ENCODE measurements around the gene RASGRF2.

The RASGRF2 gene, protein sequence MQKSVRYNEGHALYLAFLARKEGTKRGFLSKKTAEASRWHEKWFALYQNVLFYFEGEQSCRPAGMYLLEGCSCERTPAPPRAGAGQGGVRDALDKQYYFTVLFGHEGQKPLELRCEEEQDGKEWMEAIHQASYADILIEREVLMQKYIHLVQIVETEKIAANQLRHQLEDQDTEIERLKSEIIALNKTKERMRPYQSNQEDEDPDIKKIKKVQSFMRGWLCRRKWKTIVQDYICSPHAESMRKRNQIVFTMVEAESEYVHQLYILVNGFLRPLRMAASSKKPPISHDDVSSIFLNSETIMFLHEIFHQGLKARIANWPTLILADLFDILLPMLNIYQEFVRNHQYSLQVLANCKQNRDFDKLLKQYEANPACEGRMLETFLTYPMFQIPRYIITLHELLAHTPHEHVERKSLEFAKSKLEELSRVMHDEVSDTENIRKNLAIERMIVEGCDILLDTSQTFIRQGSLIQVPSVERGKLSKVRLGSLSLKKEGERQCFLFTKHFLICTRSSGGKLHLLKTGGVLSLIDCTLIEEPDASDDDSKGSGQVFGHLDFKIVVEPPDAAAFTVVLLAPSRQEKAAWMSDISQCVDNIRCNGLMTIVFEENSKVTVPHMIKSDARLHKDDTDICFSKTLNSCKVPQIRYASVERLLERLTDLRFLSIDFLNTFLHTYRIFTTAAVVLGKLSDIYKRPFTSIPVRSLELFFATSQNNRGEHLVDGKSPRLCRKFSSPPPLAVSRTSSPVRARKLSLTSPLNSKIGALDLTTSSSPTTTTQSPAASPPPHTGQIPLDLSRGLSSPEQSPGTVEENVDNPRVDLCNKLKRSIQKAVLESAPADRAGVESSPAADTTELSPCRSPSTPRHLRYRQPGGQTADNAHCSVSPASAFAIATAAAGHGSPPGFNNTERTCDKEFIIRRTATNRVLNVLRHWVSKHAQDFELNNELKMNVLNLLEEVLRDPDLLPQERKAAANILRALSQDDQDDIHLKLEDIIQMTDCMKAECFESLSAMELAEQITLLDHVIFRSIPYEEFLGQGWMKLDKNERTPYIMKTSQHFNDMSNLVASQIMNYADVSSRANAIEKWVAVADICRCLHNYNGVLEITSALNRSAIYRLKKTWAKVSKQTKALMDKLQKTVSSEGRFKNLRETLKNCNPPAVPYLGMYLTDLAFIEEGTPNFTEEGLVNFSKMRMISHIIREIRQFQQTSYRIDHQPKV (N-terminal part only)

GRCh38 chr5:80959768-80960442 lies at the start of gene RASGRF2:
Gene RASGRF2 (plus strand): TSS chr5:80960363. CDS start chr5:80960739, 376 bp downstream.
- ATAC-seq = no peak
- Mint-ChIP-seq H3K4me1 (peaks cover 4% of the 10 kb centered on the region), H3K27ac (no peak within 1 kb of the TSS), H3K9me3 (peaks cover 4% of the 10 kb centered on the region), H3K4me3 (peak within 1 kb of the TSS; percentile 9), H3K27me3 (peaks cover 37% of the 10 kb centered on the region), H3K36me3 (no peaks in the 10 kb centered on the region)

DNA sequence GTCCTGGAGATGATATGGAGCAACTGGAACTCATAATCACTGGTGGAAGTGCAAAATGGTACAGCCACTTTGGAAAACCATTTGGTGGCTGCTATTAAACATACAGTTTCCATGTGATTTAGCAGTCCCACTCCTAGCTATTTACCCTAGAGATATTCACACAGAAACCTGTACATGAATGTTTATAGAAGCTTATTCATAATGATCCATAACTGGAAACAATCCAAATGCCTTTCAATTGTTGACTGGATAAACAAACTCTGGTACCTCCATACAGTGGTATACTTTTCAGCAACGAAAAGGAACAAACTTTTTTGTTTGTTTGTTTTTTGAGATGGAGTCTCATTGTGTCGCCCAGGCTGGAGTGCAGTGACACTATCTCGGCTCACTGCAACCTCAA lies 47.7 kb upstream of the RASGRF2 start:
- Mint-ChIP-seq H3K4me3 (no peak overlapping the region), H3K9me3 (peaks cover 4% of the 10 kb centered on the region), H3K36me3 (peaks cover 10% of the 10 kb centered on the region), H3K4me1 (no peaks in the 10 kb centered on the region), H3K27ac (no peak overlapping the region), H3K27me3 (no peaks in the 10 kb centered on the region)
- ATAC-seq = no peak

DNA sequence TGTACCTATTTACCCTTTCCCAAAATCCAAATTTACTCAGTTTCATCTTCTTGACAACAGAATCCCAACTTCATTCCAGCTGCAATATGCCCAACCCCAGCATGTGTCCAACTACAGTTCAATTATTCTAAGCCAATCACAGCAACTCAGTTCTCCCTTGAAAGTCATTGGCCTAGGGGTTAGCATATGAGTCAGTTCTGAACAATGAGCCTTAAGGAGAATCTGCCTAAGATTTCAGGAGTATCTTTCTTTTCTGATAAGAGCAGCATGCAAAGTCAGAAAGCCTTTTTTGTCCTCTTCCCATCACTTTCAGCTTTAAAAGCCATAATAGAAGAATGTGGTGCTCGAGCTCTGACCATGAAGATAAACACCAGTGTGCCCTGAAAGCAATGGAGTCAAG lies 44.4 kb upstream of the RASGRF2 start:
- no peak for ATAC-seq
- Mint-ChIP-seq H3K4me3 (no peak overlapping the region), H3K27ac (no peak overlapping the region), H3K36me3 (peaks cover 10% of the 10 kb centered on the region), H3K9me3 (peaks cover 4% of the 10 kb centered on the region), H3K27me3 (no peaks in the 10 kb centered on the region), H3K4me1 (no peaks in the 10 kb centered on the region)

GRCh38 chr5:80916676-80917075 lies 43.5 kb upstream of the RASGRF2 start:
- no peak overlapping the region for H3K4me3 Mint-ChIP-seq
- H3K27ac Mint-ChIP-seq = no peak overlapping the region
- H3K27me3 Mint-ChIP-seq = no peaks in the 10 kb centered on the region
- peaks cover 8% of the 10 kb centered on the region for H3K36me3 Mint-ChIP-seq
- H3K4me1 Mint-ChIP-seq = no peaks in the 10 kb centered on the region
- ATAC-seq = no peak
- H3K9me3 Mint-ChIP-seq = peaks cover 4% of the 10 kb centered on the region

- H3K4me3 Mint-ChIP-seq = no peak overlapping the region
- H3K27me3 Mint-ChIP-seq = no peaks in the 10 kb centered on the region
- no peak for ATAC-seq
- H3K4me1 Mint-ChIP-seq = no peaks in the 10 kb centered on the region
- H3K36me3 Mint-ChIP-seq = no peaks in the 10 kb centered on the region
- no peak overlapping the region for H3K27ac Mint-ChIP-seq
- H3K9me3 Mint-ChIP-seq = no peaks in the 10 kb centered on the region
Measured at GRCh38 chr5:80917631-80918030, 42.5 kb upstream of the RASGRF2 start.

GRCh38 chr5:80919678-80920196 lies 40.4 kb upstream of the RASGRF2 start:
- no peaks in the 10 kb centered on the region for H3K4me1 Mint-ChIP-seq
- no peaks in the 10 kb centered on the region for H3K36me3 Mint-ChIP-seq
- no peaks in the 10 kb centered on the region for H3K27me3 Mint-ChIP-seq
- no peak for ATAC-seq
- no peak overlapping the region for H3K4me3 Mint-ChIP-seq
- H3K9me3 Mint-ChIP-seq = no peaks in the 10 kb centered on the region
- no peak overlapping the region for H3K27ac Mint-ChIP-seq

DNA sequence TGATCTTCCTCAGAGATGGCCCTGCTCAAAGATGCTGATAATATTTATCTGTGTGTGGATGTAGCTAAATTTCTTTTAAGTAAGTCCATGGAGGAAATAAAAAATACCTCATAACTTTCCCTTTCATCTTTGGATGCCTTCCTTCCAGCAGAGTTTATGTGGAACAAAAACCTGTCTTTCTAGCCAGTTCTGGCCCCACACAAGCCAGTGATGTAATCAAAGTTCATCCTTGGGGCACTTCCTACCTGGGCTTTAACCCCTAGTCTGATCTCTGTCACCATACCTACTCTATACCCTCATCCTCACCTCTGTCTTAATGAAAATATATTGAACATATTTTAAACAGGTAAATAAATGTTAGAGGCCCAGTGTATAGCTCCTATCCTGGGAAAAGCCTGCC lies 39.8 kb upstream of the RASGRF2 start:
- H3K9me3 Mint-ChIP-seq = no peaks in the 10 kb centered on the region
- H3K27me3 Mint-ChIP-seq = no peaks in the 10 kb centered on the region
- H3K4me1 Mint-ChIP-seq = no peaks in the 10 kb centered on the region
- H3K4me3 Mint-ChIP-seq = no peak overlapping the region
- no peak overlapping the region for H3K27ac Mint-ChIP-seq
- no peaks in the 10 kb centered on the region for H3K36me3 Mint-ChIP-seq
- ATAC-seq = no peak

- ATAC-seq = no peak
- Mint-ChIP-seq H3K27me3 (no peaks in the 10 kb centered on the region), H3K27ac (no peak overlapping the region), H3K9me3 (no peaks in the 10 kb centered on the region), H3K4me1 (no peaks in the 10 kb centered on the region), H3K36me3 (no peaks in the 10 kb centered on the region), H3K4me3 (no peak overlapping the region)
Measured at GRCh38 chr5:80921026-80921425, 39.1 kb upstream of the RASGRF2 start.

GRCh38 chr5:80925931-80926330 lies 34.2 kb upstream of the RASGRF2 start:
- H3K27me3 Mint-ChIP-seq = no peaks in the 10 kb centered on the region
- no peak overlapping the region for H3K4me3 Mint-ChIP-seq

DNA sequence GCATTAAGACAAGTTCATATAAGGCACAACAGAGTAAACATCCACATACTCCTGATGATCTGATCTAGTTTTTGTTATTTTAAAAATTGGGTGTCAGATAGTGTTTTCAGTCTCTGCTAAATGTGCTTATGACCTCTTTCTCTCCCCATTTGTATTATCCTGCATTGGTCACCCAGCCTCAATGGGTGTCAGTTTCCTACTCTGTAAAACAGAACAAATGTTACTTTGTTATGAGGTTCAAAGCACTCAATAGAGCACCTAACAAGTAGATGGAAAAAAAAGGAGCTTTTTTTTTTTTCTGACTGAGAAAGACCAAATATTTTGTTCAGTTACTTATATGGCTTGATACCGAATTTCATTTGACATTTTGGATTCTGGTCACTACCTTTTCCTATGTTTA lies 33.6 kb upstream of the RASGRF2 start:
- H3K36me3 Mint-ChIP-seq = no peaks in the 10 kb centered on the region
- no peak for ATAC-seq
- no peaks in the 10 kb centered on the region for H3K27me3 Mint-ChIP-seq
- H3K27ac Mint-ChIP-seq = no peak overlapping the region
- H3K4me3 Mint-ChIP-seq = no peak overlapping the region
- no peaks in the 10 kb centered on the region for H3K9me3 Mint-ChIP-seq
- peaks cover 8% of the 10 kb centered on the region for H3K4me1 Mint-ChIP-seq

More at GRCh38 chr5:80925931-80926330, 34.2 kb upstream of the RASGRF2 start:
- peaks cover 8% of the 10 kb centered on the region for H3K4me1 Mint-ChIP-seq
- ATAC-seq = no peak
- H3K9me3 Mint-ChIP-seq = no peaks in the 10 kb centered on the region
- no peaks in the 10 kb centered on the region for H3K36me3 Mint-ChIP-seq
- no peak overlapping the region for H3K27ac Mint-ChIP-seq

DNA sequence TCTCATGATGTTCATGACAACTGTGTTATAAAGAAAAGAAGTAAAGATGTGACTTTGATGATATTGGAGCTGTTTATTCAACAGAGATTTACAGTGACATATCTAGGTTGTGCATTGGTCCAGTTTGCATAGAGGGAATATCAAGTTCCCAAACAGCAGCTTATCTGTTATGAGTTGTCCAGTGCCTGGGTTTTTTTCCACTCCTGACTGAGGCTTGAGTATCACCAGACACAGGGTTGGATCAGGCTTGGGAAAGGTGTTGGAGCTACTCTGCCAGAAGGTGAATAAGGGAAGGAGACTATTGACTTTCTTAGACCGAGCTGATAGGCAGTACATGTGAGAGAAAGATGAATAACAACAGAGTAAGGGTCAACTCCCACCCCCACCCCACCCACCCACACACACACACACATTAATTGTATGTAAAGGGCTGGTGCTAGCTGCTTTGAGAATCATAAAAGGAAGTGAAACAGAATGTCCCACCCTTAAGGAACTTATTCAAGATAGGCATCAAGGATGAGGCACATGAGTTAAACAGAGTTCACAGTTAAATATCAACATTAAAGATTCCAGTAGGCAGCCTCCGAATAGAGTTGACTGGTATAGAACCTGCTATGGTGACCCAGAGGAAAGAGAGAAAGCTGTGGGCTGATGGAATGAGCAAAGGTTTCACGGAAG lies 33.0 kb upstream of the RASGRF2 start:
- H3K4me1 Mint-ChIP-seq = peaks cover 8% of the 10 kb centered on the region
- H3K36me3 Mint-ChIP-seq = no peaks in the 10 kb centered on the region
- H3K27me3 Mint-ChIP-seq = no peaks in the 10 kb centered on the region
- no peak overlapping the region for H3K4me3 Mint-ChIP-seq
- ATAC-seq = peak; percentile 34
- H3K9me3 Mint-ChIP-seq = no peaks in the 10 kb centered on the region
- no peak overlapping the region for H3K27ac Mint-ChIP-seq

- H3K36me3 Mint-ChIP-seq = no peaks in the 10 kb centered on the region
- H3K27me3 Mint-ChIP-seq = no peaks in the 10 kb centered on the region
- H3K4me1 Mint-ChIP-seq = peaks cover 8% of the 10 kb centered on the region
- H3K9me3 Mint-ChIP-seq = no peaks in the 10 kb centered on the region
- no peak overlapping the region for H3K4me3 Mint-ChIP-seq
- H3K27ac Mint-ChIP-seq = no peak overlapping the region
- ATAC-seq = peak; percentile 41
Measured at GRCh38 chr5:80928073-80928472, 32.1 kb upstream of the RASGRF2 start.

GRCh38 chr5:80930940-80931339 lies 29.2 kb upstream of the RASGRF2 start:
- no peaks in the 10 kb centered on the region for H3K27me3 Mint-ChIP-seq
- H3K4me3 Mint-ChIP-seq = no peak overlapping the region
- peaks cover 8% of the 10 kb centered on the region for H3K4me1 Mint-ChIP-seq
- H3K27ac Mint-ChIP-seq = no peak overlapping the region
- no peaks in the 10 kb centered on the region for H3K9me3 Mint-ChIP-seq
- H3K36me3 Mint-ChIP-seq = no peaks in the 10 kb centered on the region
- no peak for ATAC-seq

DNA sequence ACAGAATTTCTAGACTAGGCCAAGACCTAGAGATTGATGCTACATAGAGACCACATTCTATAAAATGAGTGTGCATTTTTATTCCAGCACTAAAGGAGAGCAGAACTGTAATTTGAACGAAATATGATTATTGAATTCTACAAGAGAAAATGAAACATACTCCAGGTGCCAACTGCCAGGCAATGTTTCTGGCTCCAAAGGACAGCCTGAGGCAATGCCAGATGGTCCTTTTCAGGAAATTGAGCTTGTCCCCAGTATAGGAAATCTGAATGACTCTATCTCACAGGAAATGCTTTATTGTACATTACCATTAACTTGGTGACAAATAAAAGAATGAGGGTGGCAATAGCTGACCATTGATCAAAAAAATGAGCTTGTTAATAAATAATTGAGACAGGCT lies 28.8 kb upstream of the RASGRF2 start:
- Mint-ChIP-seq H3K4me3 (no peak overlapping the region), H3K9me3 (no peaks in the 10 kb centered on the region), H3K27me3 (no peaks in the 10 kb centered on the region), H3K4me1 (peaks cover 8% of the 10 kb centered on the region), H3K27ac (no peak overlapping the region), H3K36me3 (no peaks in the 10 kb centered on the region)
- no peak for ATAC-seq
